ENCODE measurements around the gene BDH2.
A peak's percentile ranks its signal among the peaks of the same experiment; 100 is the strongest.

The BDH2 gene

DNA sequence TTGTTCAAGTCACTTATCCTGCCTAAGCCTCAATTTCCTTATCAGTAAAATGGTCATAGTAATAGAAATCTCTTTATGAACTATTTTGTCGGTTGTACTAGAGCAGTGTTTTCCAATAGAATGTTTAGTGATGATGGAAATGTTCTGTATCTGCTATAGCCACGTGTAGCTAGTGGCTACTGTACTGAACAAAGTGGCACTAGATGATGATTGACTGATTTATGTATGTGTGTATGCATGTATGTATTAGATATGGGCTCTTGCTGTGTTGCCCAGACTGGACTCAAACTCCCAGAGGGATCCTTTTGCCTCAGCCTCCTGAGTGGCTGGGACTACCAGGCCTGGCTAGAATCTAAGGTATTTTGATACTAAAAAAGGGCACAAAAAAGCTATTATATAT is 55.5 kb downstream of the BDH2 start:
- no peak for DNase-seq (ENCODE audit: low read depth in 2 of 2)
- TF ChIP-seq, protein P1, sequence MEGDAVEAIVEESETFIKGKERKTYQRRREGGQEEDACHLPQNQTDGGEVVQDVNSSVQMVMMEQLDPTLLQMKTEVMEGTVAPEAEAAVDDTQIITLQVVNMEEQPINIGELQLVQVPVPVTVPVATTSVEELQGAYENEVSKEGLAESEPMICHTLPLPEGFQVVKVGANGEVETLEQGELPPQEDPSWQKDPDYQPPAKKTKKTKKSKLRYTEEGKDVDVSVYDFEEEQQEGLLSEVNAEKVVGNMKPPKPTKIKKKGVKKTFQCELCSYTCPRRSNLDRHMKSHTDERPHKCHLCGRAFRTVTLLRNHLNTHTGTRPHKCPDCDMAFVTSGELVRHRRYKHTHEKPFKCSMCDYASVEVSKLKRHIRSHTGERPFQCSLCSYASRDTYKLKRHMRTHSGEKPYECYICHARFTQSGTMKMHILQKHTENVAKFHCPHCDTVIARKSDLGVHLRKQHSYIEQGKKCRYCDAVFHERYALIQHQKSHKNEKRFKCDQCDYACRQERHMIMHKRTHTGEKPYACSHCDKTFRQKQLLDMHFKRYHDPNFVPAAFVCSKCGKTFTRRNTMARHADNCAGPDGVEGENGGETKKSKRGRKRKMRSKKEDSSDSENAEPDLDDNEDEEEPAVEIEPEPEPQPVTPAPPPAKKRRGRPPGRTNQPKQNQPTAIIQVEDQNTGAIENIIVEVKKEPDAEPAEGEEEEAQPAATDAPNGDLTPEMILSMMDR (IDR thresholded peaks at IDR 0.05; ENCODE audit: low read depth, low read length) = no peak
- H3K4me3 ChIP-seq (replicated peaks in 1 of 2; ENCODE audit: low read depth in 2 of 2, low read length in 2 of 2) = no peak overlapping the region

DNA sequence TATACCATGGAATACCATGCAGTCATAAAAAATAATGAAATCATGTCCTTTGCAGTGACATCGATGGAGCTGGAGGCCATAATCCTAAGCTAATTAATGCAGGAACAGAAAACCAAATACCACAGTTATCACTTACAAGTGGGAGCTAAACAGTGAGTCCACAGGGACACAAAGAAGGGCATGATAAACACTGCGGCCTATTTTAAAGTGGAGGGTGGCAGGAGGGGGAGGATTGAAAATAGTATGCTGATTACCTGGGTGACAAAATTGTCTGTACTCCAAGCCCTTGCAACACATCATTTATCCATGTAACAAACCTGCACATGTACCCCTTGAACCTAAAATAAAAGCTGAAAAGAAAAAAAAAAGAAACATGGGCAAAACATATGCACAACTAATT is 63.5 kb downstream of the BDH2 start:
- no peak for DNase-seq (ENCODE audit: low read depth in 2 of 2)
- no peak overlapping the region for H3K4me3 ChIP-seq (replicated peaks in 1 of 2; ENCODE audit: low read depth in 2 of 2, low read length in 2 of 2)
- TF ChIP-seq, protein P1 (IDR thresholded peaks at IDR 0.05; ENCODE audit: low read depth, low read length) = no peak

DNA sequence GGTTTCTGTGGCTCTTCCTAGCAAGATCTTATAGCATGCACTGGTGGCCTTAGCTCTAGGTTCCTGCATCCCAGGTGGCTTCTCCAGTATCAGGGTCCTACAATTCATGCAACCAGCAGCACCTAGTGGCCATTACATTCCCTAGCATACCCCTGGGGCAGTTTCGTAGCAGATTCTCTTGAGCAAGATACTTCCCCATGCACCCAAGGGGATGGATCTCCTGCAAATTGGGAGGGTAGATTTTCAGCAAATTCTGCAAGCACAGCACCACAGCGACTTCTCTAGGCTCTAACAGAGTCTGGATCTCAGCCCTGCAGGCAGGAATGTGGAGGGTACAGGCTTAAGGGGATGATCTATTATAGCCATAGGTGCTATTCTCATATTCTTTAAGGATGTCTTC is 67.1 kb downstream of the BDH2 start:
- no peak overlapping the region for H3K4me3 ChIP-seq (replicated peaks in 1 of 2; ENCODE audit: low read depth in 2 of 2, low read length in 2 of 2)
- peak; percentile 42 to 45 for DNase-seq (ENCODE audit: low read depth in 2 of 2)
- TF ChIP-seq, protein P1 (IDR thresholded peaks at IDR 0.05; ENCODE audit: low read depth, low read length) = peak; percentile 69

DNA sequence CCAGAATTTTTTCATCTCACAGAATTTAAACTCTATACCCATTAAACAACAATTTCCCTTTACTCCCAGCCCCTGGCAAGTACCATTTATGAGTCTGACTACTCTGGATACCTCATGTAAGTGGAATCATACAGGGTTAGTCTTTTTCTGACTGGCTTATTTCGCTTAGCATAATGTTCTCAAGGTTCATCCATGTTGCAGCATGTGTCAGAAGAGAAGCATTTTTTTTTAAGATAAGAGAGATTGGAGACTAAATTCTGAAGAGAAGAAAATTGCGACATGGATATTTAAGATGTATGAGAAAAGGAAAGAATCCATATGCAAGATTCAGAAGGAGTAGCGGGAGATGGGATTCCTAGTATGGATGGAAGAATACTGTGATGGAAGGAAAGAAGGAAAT is 68.8 kb downstream of the BDH2 start:
- DNase-seq (ENCODE audit: low read depth in 2 of 2) = no peak
- TF ChIP-seq, protein P1 (IDR thresholded peaks at IDR 0.05; ENCODE audit: low read depth, low read length) = no peak
- H3K4me3 ChIP-seq (replicated peaks in 1 of 2; ENCODE audit: low read depth in 2 of 2, low read length in 2 of 2) = no peak overlapping the region

DNA sequence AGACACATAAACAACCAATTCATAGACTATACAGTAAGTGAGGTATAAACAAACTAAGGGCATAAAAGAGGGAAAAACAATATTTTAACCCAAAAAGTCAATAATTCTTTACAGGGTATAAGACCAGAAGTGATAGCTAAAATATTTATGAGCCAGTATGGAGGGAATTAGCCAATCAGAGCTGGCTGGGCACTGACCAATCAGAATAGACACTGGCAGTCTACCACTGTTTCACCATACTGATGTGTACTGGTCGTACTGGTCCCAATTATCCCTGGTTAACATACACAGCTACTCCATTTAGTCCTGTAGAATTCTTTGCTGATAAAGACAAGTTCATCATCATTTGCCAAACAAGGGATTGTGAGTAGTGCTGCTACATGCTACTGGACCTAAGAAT is 70.3 kb downstream of the BDH2 start:
- TF ChIP-seq, protein P1 (IDR thresholded peaks at IDR 0.05; ENCODE audit: low read depth, low read length) = no peak
- H3K4me3 ChIP-seq (replicated peaks in 1 of 2; ENCODE audit: low read depth in 2 of 2, low read length in 2 of 2) = no peak overlapping the region
- DNase-seq (ENCODE audit: low read depth in 2 of 2) = no peak

Data from cardiac fibroblast (primary cell).